HG02885 (cell line): Measurements from ENCODE around the gene ZDHHC19.
"Not testable (repeated sequence)": the region's sequence is repeated elsewhere in the genome, so short reads cannot be mapped to it uniquely, and the experiment has no call there.

Experiments used
- ATAC-seq: cut with Tn5 transposase; IDR thresholded peaks from one replicate; pipeline ENCODE4 v1.9.1; 2021; ENCODE audit warnings: mild to moderate bottlenecking; ENCODE audit not compliant: unreplicated experiment, poor library complexity

Gene ZDHHC19

GRCh38 chr3:196210673-196211556 lies at the start of gene ZDHHC19:
Gene ZDHHC19, minus strand, starts transcription at chr3:196211400. Its CDS starts 85 bp downstream, at chr3:196211315.
- no peak for ATAC-seq

- ATAC-seq: no peak
These were observed 49.6 kb upstream of the ZDHHC19 start for GRCh38 chr3:196260784-196261183.

DNA sequence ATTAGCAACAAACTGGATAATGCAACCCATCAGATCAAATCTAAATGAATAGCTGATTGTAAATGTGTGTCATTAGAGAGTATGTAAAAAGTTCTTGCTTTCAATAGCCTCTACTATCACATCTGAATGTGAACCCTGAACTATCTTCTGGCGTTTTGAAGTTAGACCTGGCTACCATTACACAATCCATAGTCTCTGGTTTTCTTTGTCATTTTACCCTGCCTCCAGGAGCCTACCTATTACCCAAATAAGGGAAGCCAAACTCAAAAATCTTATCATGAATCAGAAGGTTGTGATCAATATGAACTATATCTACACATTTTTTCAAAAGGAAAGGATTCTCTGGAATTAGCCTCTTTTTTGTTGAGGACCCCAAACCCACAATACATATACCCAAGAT lies 44.6 kb upstream of the ZDHHC19 start:
- no peak for ATAC-seq

DNA sequence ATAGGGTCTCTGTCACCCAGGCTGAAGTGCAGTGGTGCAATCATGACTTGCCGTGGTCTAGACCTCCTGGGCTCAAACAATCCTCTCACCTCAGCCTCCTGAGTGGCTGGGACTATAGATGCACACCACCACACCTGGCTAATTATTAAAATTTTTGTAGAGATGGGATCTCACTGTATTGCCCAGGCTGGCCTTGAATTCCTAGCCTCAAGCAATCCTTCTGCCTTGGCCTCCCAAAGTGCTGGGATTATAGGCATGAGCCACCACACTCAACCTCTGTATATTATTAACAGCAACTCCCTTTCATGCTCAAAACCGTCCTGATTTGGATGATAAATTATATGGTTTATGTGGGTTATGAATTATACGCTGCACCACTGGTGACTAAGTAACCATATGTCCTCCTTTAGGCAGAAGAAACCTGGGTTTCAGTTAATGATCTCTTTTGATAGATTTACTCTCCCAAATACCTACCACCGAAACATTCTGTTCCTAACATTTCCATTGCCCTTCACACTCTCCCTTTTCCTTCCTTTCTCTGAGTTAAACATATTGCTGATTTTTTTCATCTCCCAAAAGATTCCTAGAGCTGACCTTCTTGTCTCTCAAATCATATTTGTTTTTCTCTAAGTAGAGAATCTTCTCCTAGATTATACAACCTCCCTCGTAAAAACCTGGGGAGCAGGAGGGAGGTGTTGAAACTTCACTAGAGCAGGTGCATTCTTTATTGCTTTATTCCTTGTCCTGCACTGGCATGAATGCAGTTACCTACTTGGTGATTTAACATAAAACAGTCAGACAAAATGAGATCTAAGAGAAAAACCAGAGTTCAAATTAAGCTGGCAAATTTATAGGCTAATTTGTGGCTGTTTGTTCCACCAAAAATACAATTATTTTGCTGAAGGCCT lies 43.4 kb upstream of the ZDHHC19 start:
- no peak for ATAC-seq

DNA sequence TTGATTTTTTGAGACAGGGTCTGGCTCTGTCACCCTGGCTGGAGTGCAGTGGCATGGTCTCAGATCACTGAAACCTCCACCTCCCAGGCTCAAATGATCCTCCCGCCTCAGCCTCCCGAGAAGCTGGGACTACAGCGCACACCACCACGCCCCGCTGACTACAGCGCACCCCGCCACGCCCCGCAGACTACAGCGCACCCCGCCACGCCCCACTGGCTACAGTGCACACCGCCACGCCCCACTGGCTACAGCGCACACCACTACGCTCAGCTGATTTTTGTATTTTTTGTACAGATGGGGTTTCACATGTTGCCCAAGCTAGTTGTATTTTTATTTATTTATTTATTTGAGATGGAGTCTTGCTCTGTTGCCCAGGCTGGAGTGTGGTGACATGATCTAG lies 40.7 kb upstream of the ZDHHC19 start:
- ATAC-seq: no peak

- no peak for ATAC-seq
These were observed 35.6 kb upstream of the ZDHHC19 start for GRCh38 chr3:196246612-196247308.

DNA sequence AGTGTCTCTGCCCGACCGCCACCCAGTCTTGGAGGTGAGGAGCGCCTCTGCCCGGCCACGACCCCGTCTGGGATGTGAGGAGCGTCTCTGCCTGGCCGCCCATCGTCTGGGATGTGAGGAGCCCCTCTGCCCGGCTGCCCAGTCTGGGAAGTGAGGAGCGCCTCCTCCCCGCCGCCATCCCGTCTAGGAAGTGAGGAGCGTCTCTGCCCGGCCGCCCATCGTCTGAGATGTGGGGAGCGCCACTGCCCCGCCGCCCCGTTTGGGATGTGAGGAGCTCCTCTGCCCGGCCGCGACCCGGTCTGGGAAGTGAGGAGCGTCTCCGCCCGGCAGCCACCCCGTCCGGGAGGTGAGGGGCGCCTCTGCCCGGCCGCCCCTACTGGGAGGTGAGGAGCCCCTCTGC lies 33.0 kb upstream of the ZDHHC19 start:
- not testable (repeated sequence) for ATAC-seq

DNA sequence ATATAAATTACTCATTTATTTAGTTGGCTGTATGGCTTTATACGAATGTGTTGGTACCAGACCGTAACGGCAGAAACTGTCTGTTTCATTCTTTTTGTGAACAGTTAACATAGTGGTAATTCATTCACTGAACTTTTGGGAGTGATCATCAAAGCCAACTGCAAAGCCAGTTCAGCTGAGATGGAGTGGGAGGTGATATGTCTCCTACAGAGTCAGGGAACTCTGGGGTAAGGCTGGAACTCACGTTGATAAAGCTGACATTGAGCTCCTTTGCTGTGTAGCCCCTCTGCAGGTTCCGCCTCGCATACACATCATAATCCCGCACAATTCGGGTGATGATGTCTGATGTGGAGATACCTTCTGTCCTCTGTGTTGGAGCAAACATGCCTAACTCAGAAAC lies 30.5 kb upstream of the ZDHHC19 start:
- no peak for ATAC-seq

- no peak for ATAC-seq
These were observed 29.2 kb upstream of the ZDHHC19 start for GRCh38 chr3:196240424-196240823.

DNA sequence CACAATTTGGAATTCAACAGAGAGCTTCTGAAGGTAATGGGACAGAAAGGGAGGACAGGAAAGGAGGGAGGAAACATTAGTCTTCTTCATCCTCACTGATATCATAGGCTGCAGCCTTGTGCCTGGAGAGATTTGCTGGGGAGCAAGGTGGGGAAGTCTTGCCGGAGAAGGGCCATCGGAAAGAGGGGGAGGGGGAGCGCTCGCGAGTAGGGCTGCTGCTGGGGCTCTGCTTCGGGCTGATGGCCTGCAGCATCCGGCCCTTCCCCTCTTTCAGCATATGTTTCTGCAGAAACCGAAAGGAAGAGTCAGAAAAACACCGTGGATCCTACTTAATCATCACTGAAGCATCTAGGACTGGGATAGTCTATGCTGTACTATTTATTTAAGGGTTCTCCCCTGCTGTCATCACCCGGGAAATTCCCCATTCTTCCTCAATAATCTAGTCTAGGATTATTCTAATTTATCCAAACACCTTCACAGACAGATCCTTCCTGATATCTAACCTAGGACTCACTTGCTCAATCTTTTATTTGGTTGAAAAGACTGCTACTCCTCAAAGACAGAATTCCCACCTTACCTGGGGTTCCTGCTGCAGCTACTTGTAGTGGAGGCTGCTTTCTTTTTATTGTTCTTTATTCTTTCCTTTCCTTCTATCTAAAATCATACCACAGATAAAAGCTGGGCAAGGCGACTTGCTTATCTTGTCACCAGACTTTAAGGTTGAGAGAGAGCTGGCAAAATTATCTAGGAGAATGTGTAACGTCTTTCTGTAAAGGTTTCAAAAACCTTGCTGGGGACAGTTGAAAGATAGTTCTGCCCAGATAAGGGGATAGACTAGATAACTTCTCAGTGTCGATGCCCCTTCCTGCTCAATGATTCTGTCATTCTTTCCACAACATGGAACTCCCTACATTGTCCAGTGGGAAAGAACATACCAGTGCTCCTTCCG lies 27.7 kb upstream of the ZDHHC19 start:
- ATAC-seq: no peak

GRCh38 chr3:196237203-196237602 lies 26.0 kb upstream of the ZDHHC19 start:
- no peak for ATAC-seq

DNA sequence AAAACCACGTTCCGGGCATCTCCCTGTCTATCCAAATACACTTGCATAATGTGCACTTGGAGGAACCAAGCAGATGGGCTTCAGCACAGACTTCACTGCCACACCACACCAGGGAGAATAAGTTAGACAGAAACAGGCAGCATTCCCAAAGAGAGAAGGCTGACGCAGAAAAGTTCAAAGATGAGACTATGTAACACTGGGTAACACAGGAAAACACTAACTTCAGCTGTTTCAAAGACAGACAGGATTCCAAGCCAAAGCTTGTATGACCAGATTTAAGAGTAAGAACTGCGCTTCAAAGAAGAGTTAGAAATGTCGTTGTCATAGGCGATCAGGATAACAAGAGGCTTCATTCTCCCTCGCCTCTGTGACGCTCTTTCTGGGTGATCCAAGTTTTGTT lies 25.0 kb upstream of the ZDHHC19 start:
- no peak for ATAC-seq

GRCh38 chr3:196235452-196236122 lies 24.4 kb upstream of the ZDHHC19 start:
- no peak for ATAC-seq

DNA sequence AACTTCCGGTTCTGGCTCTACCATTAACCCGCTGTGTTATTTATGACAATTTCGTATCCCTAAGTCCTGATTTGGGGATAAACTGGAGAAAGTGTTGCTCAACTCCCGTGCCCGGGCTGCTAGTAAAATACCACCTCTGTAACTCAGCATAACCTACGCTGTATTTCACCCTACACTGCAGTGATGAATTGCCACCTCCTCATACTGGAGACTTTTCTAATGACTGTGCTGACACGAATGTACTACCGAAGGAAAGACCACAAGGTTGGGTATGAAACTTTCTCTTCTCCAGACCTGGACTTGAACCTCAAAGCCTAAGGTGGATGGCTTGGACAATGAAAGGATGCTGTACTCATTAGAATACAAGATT lies 21.7 kb upstream of the ZDHHC19 start:
- ATAC-seq: no peak

DNA sequence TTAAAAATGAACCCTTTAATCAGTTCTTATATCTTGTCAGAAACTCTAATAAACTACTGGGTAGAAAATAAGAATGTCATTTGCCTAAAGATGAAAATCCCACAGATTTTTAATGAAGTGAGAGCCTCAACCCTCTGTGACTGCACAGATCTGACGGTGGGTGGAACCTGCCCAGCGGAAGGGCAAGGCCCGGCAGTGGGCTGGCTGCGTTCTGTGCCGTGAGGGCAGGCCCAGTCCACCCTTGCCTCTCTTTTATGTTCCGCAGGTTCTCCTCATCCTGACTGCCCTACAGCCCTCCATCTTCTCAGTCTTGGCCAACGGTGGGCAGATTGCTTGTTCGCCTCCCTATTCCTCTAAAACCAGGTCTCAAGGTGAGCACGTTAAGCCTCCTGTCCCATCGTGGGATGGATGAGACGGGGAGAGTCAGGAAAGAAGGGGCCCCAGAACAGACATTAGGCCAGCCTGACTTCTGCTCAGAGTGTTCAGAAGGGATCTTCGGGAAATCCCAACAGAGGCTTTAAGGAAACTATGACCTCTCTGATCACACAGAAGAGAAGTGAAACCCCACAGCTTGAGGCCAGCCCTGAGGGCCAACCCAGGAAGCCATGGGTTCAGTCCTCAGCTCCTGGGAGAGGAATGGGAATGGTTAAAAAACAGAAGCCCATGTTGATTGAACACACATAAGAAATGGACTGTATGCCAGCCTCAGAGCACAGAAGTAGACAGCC lies 21.1 kb upstream of the ZDHHC19 start:
- ATAC-seq: peak; percentile 52

DNA sequence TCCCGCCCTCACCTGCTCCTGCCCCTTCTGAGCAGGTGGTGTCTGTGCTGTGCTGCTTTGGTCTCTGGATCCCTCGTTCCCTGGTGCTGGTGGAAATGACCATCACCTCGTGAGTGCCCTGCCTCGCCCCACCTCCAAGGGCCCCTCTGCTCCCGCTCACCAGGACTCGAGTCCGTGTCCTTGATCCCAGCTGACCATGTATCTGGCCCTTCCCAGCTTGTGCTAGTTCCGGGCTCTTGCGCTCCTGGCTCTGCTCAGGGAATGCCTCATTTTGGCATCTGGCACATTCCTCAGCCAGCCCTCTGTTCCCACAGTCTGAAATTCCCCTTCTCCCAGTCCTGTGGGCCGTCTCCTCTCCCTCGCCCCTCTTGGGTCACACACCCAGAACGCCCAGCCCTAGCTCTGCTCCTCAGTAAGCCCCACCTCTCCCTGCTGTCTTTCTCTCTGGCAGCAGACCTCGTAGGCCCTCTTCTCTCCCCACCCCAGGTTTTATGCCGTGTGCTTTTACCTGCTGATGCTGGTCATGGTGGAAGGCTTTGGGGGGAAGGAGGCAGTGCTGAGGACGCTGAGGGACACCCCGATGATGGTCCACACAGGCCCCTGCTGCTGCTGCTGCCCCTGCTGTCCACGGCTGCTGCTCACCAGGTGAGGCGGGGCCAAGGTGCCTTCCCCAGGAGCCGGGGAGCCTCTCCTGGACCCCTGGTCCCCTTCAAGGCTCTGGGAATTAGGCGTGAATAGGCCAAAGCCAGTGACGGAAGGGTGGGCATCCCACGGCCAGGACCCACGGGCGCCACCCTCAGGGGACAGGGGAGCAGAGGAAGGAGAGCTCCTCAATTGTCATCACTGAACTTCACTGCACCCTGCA lies 16.7 kb upstream of the ZDHHC19 start:
- no peak for ATAC-seq

DNA sequence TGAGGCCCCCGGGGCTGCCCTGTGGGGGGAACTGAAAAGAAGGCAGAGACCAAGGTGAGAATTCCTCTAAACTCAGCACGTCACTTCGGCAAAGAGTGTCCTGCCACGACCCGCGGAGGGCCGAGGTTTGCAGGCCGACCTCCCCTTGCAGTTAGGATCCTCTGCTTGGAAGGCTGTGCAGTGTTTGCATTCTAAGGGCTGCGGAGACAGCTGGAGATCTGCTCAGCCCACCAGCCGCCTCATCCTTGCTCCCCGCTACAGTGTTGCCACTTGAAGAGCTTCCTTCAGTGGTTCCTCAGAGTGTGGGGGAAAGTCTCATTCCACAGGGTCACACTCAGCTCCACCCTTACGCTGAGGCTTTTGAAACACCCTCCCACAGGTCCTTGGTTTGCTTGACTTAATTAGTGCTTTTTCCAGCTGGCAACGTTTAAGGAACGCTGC lies 15.9 kb upstream of the ZDHHC19 start:
- no peak for ATAC-seq
